ENCODE data around the gene GARRE1.

DNA sequence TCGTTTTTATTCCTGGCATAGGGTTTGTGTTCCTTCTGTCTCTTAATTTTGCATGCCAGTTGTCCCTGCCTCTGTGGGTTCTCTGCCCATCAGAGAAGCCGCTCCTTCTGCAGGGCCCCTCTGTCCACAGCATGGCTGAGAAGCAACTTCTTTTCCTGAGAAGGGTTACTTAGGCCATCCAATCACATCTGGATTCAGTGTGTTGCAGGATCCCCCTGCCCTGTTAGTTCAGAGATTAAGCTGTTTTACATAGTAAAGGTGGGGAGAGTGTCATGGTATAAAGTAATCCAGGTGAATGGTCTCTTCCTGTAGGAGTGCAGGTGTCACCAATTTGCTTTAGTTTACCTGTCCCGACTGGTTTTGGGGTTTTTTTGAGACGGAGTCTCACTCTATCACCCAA is 22.9 kb upstream of the GARRE1 start:
- TF ChIP-seq POLR2AphosphoS5 (IDR thresholded peaks at IDR 0.05; ENCODE audit: borderline replicate concordance, low read depth, low read length) (no peak), EZH2 (IDR thresholded peaks at IDR 0.05) (no peak)
